K562 (cell line): ENCODE measurements around the gene GMEB2.

Experiments used
- CTCF ChIP-seq, 3 experiments: IDR thresholded peaks in 2 of 3; conservative IDR thresholded peaks in 1 of 3; 2 replicates each; pipeline ENCODE4 v1.5.1; 2011 to 2012; ENCODE audit warnings: low read length in 3 of 3, mild to moderate bottlenecking in 3 of 3, control low read depth in 2 of 3, improper control_type of control experiment in 1 of 3, inconsistent platforms in 1 of 3, low read depth in 1 of 3, mixed read lengths in 1 of 3, moderate library complexity in 1 of 3; ENCODE audit not compliant: insufficient read depth in 2 of 3
- EZH2 ChIP-seq: IDR thresholded peaks from 2 replicates; pipeline ENCODE4 v1.6.1; 2012; ENCODE audit warnings: low read depth, mild to moderate bottlenecking, inconsistent platforms, low read length, borderline replicate concordance
- KDM5B ChIP-seq: fragments of 200-600 bp; sonication (generic); IDR thresholded peaks from 2 replicates; pipeline ENCODE4 v1.6.1; 2012; ENCODE audit warnings: low read depth, mild to moderate bottlenecking, moderate library complexity, low read length, control low read depth, inconsistent platforms; ENCODE audit not compliant: insufficient replicate concordance
- SMC3 ChIP-seq: conservative IDR thresholded peaks from 2 replicates; pipeline ENCODE4 v1.6.1; 2011; ENCODE audit warnings: low read depth, low read length, improper control_type of control experiment; ENCODE audit not compliant: insufficient read depth
- ZNF57 ChIP-seq: fragments of 450-650 bp; formaldehyde crosslinking; IDR thresholded peaks from 2 replicates; pipeline ENCODE4 v1.4.0; 2020; ENCODE audit warnings: mild to moderate bottlenecking, moderate library complexity
- ZNF830 ChIP-seq: fragments of 250-450 bp; sonication (Bioruptor Pico); IDR thresholded peaks from 2 replicates; pipeline ENCODE4 v1.5.0; 2021; ENCODE audit warnings: mild to moderate bottlenecking

- no peak for TF ChIP-seq CTCF (IDR thresholded peaks at IDR 0.05 in 2 of 3, conservative IDR thresholded peaks at IDR 0.05 in 1 of 3; ENCODE audit: insufficient read depth in 2 of 3, low read depth in 1 of 3, low read length in 3 of 3)
- no peak for TF ChIP-seq SMC3
- TF ChIP-seq EZH2: no peak
- TF ChIP-seq KDM5B: no peak
- no peak for TF ChIP-seq ZNF57 (CRISPR knock-in tag)
- no peak for TF ChIP-seq ZNF830 (CRISPR knock-in tag)
Measured at GRCh38 chr20:63606686-63607085, 20.2 kb downstream of the GMEB2 start.
